Measurements from ENCODE around the gene SETX.

DNA sequence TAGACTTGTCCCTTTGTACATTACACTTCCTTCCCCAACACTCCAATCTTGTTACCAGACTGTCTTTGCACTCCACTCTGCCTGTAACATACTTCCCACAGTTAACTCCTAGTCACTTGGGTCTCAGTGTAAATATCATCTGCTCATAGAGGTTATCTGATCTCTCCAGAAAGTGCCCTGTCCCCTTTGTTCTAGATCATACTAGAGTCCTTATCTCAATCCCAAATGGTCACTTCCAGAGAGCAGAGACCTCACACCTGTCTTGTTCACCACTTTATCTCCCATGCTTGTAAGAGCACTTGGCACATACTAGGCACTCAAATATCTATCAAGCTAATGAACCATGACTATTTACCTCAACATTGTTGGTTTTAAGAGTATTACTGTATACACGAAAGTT lies 30.4 kb downstream of the SETX start:
- TF ChIP-seq, protein P1, sequence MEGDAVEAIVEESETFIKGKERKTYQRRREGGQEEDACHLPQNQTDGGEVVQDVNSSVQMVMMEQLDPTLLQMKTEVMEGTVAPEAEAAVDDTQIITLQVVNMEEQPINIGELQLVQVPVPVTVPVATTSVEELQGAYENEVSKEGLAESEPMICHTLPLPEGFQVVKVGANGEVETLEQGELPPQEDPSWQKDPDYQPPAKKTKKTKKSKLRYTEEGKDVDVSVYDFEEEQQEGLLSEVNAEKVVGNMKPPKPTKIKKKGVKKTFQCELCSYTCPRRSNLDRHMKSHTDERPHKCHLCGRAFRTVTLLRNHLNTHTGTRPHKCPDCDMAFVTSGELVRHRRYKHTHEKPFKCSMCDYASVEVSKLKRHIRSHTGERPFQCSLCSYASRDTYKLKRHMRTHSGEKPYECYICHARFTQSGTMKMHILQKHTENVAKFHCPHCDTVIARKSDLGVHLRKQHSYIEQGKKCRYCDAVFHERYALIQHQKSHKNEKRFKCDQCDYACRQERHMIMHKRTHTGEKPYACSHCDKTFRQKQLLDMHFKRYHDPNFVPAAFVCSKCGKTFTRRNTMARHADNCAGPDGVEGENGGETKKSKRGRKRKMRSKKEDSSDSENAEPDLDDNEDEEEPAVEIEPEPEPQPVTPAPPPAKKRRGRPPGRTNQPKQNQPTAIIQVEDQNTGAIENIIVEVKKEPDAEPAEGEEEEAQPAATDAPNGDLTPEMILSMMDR (IDR thresholded peaks at IDR 0.05; ENCODE audit: low read length): no peak
- TF ChIP-seq EZH2 (IDR thresholded peaks at IDR 0.05; ENCODE audit: borderline replicate concordance, low read length): no peak
